Measurements from ENCODE around the gene PTPRG.

The PTPRG gene

GRCh38 chr3:62175161-62175560 is 613.8 kb downstream of the PTPRG start:
- DNase-seq: no peak
- in situ Hi-C loops (cut with MboI; ENCODE audit: low pct_unique_long_range_greater_than_20kb, low sequenced_read_pairs): loop anchor here (25.0 kb wide), 1 partner anchor 313 kb away; no protein-coding TSS in a partner anchor

DNA sequence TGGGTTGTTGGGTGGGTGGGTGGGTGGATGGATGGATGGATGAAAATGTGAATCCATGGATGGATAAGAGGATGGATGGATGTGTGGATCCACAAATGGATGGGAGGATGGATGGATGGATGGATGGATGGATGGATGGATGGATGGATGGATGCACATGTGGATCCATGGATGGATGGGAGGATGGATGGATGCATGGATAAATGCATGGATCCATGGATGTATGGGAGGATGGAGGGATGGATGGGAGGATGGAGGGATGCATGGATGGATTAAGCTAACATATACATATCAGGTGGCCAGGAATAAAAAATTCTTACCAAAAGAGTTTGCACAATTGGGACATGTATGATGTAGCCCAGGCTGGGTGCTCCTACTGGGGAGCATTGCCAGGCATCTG is 616.7 kb downstream of the PTPRG start:
- DNase-seq: no peak
- in situ Hi-C loops (cut with MboI; ENCODE audit: low pct_unique_long_range_greater_than_20kb, low sequenced_read_pairs): loop anchor here (25.0 kb wide), 1 partner anchor 316 kb away; no protein-coding TSS in a partner anchor

DNA sequence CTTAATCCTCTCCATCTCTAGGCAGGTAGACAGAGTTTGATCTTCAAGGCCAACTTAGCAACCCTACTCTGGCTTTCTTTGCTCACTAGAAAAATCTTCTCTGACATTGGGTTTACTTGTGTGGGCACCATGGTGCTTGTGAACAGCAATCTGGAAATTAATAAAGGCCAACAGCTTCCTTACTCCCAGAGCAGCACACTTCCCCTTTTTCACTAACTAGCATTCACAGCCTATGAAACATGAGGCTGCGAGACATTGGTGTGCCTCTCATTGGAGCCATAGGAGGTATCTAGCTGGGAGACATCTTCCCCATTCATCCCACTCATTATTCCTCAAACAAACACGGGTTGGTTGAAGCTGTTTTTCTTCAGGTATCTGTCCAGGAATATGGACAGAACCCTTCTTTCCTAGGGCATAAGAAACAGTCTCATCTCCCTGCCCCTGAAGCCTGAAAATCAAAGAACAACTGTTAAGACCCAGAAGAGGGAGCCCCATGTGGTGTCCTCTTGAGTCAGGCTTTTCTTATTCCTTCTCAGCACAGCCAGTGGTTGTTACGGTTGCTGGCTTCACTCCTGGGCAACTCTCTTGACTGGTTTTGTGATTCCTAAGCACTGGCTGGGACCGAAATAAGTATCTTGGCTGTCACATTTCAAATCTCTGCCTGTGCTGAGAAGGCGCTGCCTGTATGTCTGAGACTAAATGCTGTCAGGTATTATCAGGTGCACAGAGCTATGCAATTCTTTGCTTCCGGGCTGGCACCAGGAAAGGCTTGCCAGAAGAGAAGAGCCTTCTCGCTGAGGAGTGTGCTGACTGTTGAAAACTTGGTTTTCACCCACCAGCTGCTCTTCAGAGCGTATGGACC is 617.6 kb downstream of the PTPRG start:
- peak; percentile 39 for DNase-seq
- in situ Hi-C loops (cut with MboI; ENCODE audit: low pct_unique_long_range_greater_than_20kb, low sequenced_read_pairs): loop anchor here (25.0 kb wide), 1 partner anchor 317 kb away; no protein-coding TSS in a partner anchor

GRCh38 chr3:62180514-62180913 is 619.1 kb downstream of the PTPRG start:
- in situ Hi-C loops (cut with MboI; ENCODE audit: low pct_unique_long_range_greater_than_20kb, low sequenced_read_pairs): loop anchor here (25.0 kb wide), 1 partner anchor 318 kb away; no protein-coding TSS in a partner anchor
- DNase-seq: no peak

GRCh38 chr3:62183087-62183486 is 621.7 kb downstream of the PTPRG start:
- no peak for DNase-seq
- in situ Hi-C loops (cut with MboI; ENCODE audit: low pct_unique_long_range_greater_than_20kb, low sequenced_read_pairs): loop anchor here (25.0 kb wide), 1 partner anchor 321 kb away; no protein-coding TSS in a partner anchor

GRCh38 chr3:62183969-62184368 is 622.6 kb downstream of the PTPRG start:
- DNase-seq: no peak
- in situ Hi-C loops (cut with MboI; ENCODE audit: low pct_unique_long_range_greater_than_20kb, low sequenced_read_pairs): loop anchor here (25.0 kb wide), 1 partner anchor 322 kb away; no protein-coding TSS in a partner anchor

DNA sequence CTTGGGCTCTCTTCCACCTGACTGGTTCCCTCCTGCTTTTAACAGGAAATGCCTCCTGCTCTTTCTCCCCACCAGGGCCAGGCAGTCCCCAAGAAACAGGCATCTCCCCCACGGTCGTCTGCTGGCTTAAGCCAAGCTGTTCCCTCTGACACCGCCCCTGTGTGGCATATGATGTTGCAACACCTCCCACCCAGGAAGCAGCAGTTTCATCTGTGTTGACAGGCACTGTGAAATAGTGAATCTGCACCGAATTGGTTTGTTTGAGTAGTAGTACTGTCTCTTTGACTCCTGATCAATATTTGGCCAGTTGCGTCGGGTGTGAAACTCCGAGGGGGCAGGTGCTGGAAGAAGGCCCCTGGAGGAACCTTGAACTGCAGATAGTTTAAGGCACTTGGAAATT is 623.2 kb downstream of the PTPRG start:
- DNase-seq: peak; percentile 36
- in situ Hi-C loops (cut with MboI; ENCODE audit: low pct_unique_long_range_greater_than_20kb, low sequenced_read_pairs): loop anchor here (25.0 kb wide), 1 partner anchor 322 kb away; no protein-coding TSS in a partner anchor

DNA sequence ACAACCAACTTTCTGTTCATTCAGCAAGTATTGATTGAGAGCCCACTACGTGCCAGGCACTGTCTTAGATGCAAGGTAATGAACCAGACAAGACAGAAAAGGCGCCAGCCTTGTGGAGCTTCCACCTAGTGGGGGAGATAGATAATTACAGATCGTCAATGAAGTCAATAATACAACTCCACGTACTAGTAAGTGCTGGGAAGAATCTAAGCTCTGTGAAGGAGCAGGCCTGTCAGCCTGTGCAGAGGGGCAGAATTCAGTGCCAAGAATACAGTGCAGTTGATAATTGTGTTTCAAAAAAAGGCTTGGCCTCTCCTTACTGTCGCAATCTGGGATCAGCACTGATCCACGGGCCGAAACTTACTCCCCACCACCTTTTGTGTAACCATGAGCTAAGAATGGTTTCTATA is 625.7 kb downstream of the PTPRG start:
- DNase-seq: no peak
- in situ Hi-C loops (cut with MboI; ENCODE audit: low pct_unique_long_range_greater_than_20kb, low sequenced_read_pairs): loop anchor here (25.0 kb wide), 1 partner anchor 325 kb away; no protein-coding TSS in a partner anchor

GRCh38 chr3:62188681-62189375 is 627.5 kb downstream of the PTPRG start:
- in situ Hi-C loops (cut with MboI; ENCODE audit: low pct_unique_long_range_greater_than_20kb, low sequenced_read_pairs): loop anchor here (25.0 kb wide), 1 partner anchor 327 kb away; no protein-coding TSS in a partner anchor

DNA sequence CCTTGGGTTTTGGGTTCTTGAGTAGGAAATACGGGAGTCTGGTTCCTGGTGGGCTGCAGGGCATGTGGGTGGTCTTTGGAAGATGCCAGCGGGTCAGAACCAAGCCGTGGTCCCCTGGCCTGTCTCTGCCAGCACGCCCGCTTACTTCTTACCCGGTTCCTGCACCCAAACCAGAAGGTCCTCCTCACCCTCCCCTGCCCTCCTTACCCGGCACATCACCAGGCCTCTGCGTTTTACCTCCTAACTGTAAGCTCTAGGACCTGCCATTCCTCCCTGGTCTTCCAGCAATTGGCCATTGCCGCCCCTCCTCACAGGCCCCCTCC is 628.0 kb downstream of the PTPRG start:
- in situ Hi-C loops (cut with MboI; ENCODE audit: low pct_unique_long_range_greater_than_20kb, low sequenced_read_pairs): loop anchor here (25.0 kb wide), 1 partner anchor 327 kb away; no protein-coding TSS in a partner anchor
- DNase-seq: no peak

More at GRCh38 chr3:62188681-62189375, 627.5 kb downstream of the PTPRG start:
- peak; percentile 82 for DNase-seq

- no peak for DNase-seq
- in situ Hi-C loops (cut with MboI; ENCODE audit: low pct_unique_long_range_greater_than_20kb, low sequenced_read_pairs): loop anchor here (25.0 kb wide), 1 partner anchor 331 kb away; no protein-coding TSS in a partner anchor
Measured at GRCh38 chr3:62192891-62193290, 631.5 kb downstream of the PTPRG start.

GRCh38 chr3:62193586-62194345 is 632.4 kb downstream of the PTPRG start:
- in situ Hi-C loops (cut with MboI; ENCODE audit: low pct_unique_long_range_greater_than_20kb, low sequenced_read_pairs): loop anchor here (25.0 kb wide), 1 partner anchor 331 kb away; no protein-coding TSS in a partner anchor
- no peak for DNase-seq

- in situ Hi-C loops (cut with MboI; ENCODE audit: low pct_unique_long_range_greater_than_20kb, low sequenced_read_pairs): loop anchor here (25.0 kb wide), 1 partner anchor 335 kb away; no protein-coding TSS in a partner anchor
Measured at GRCh38 chr3:62197350-62198012, 636.1 kb downstream of the PTPRG start.

GRCh38 chr3:62199126-62199525 is 637.8 kb downstream of the PTPRG start:
- DNase-seq: no peak
- in situ Hi-C loops (cut with MboI; ENCODE audit: low pct_unique_long_range_greater_than_20kb, low sequenced_read_pairs): loop anchor here (25.0 kb wide), 1 partner anchor 337 kb away; no protein-coding TSS in a partner anchor

More at GRCh38 chr3:62197350-62198012, 636.1 kb downstream of the PTPRG start:
- DNase-seq: no peak

GRCh38 chr3:62201438-62202035 is 640.2 kb downstream of the PTPRG start:
- peak; percentile 53 for DNase-seq
- in situ Hi-C loops (cut with MboI; ENCODE audit: low pct_unique_long_range_greater_than_20kb, low sequenced_read_pairs): loop anchor here (25.0 kb wide), 1 partner anchor 361 kb away; no protein-coding TSS in a partner anchor

DNA sequence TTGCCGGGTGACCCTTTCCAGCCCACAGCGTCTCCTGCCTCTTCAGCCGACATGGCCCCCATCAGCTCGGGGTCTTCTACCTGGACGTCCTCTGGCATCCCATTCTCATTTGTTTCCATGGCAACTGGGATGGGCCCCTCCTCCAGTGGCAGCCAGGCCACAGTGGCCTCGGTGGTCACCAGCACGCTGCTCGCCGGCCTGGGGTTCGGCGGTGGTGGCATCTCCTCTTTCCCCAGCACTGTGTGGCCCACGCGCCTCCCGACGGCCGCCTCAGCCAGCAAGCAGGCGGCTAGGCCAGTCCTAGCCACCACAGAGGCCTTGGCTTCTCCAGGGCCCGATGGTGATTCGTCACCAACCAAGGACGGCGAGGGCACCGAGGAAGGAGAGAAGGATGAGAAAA is 641.8 kb downstream of the PTPRG start:
- in situ Hi-C loops (cut with MboI; ENCODE audit: low pct_unique_long_range_greater_than_20kb, low sequenced_read_pairs): loop anchor here (25.0 kb wide), 1 partner anchor 359 kb away; no protein-coding TSS in a partner anchor
- no peak for DNase-seq

DNA sequence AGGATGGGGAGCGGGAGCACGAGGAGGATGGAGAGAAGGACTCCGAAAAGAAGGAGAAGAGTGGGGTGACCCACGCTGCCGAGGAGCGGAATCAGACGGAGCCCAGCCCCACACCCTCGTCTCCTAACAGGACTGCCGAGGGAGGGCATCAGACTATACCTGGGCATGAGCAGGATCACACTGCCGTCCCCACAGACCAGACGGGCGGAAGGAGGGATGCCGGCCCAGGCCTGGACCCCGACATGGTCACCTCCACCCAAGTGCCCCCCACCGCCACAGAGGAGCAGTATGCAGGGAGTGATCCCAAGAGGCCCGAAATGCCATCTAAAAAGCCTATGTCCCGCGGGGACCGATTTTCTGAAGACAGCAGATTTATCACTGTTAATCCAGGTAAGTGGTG is 642.2 kb downstream of the PTPRG start:
- DNase-seq: no peak
- in situ Hi-C loops (cut with MboI; ENCODE audit: low pct_unique_long_range_greater_than_20kb, low sequenced_read_pairs): loop anchor here (25.0 kb wide), 1 partner anchor 359 kb away; no protein-coding TSS in a partner anchor

DNA sequence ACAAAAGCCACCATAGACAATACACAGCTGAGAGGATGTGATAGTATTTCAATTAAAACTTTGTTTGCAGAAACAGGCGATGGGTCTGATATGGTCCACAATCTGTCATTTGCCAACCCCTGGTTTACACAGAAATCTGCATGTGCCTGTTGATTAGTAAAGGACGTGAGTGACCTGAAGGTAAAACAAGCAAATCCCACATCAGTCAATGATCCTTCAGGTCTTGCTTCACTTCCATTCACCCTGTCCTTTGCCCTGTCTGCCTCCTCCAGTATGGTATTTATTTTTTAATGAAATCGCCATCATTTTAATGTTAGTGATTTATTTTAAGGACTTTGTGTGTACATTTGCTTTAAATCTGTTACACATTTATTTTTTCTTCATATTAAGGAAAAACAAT is 645.8 kb downstream of the PTPRG start:
- in situ Hi-C loops (cut with MboI; ENCODE audit: low pct_unique_long_range_greater_than_20kb, low sequenced_read_pairs): loop anchor here (25.0 kb wide), 1 partner anchor 355 kb away; no protein-coding TSS in a partner anchor
- DNase-seq: no peak
